B cell (primary cell): Measurements from ENCODE around the gene CHD6. TPM values are rescaled to one million over a fixed set of nuclear protein-coding genes. Genes with fewer than 3 reads are reported as not detected.

Experiments
- ATAC-seq: fragments of 200-7000 bp; cut with Tn5 transposase; one replicate; pipeline ENCODE4 v1.10.0; 2021; ENCODE audit warnings: low read depth, mild to moderate bottlenecking, moderate number of reproducible peaks, moderate library complexity
- CTCF ChIA-PET: fragments of 350-600 bp; sonication (Branson Sonifier 250); formaldehyde crosslinking; loops from one replicate; lab custom pipeline; 2021; ENCODE audit warnings: antibody characterized with exemption, inconsistent platforms; lab: Charles Lee
- POLR2A ChIA-PET: fragments of 350-600 bp; sonication (Branson Sonifier 250); formaldehyde crosslinking; loops from one replicate; lab custom pipeline; 2021; ENCODE audit warnings: antibody characterized with exemption; lab: Charles Lee
- DNase-seq: peaks from one replicate; pipeline ENCODE4 v3.0.0; 2013
- H2AFZ ChIP-seq: 2 replicates; pipeline ENCODE4 v1.6.1; 2012; ENCODE audit warnings: mild to moderate bottlenecking, low read depth, low read length; ENCODE audit not compliant: insufficient read depth, poor library complexity, severe bottlenecking
- H3K27ac ChIP-seq, 2 donors: 1 replicate in 1 of 2; 2 replicates in 1 of 2; pipeline ENCODE4 v1.5.1; 2012 to 2013; ENCODE audit warnings: low read length in 2 of 2, mild to moderate bottlenecking in 2 of 2, moderate library complexity in 1 of 2
- H3K27me3 ChIP-seq, 4 experiments: fragments of 200-600 bp in 1 of 4; sonication (generic) in 1 of 4; replicated peaks in 1 of 4; 1 replicate in 2 of 4; 2 replicates in 2 of 4; pipeline versions ENCODE4 v1.6.1 to v1.7.0; 2013 to 2016; ENCODE audit warnings: low read length in 3 of 4, mild to moderate bottlenecking in 2 of 4, mixed read lengths in 1 of 4, moderate library complexity in 1 of 4; ENCODE audit not compliant: insufficient read depth in 4 of 4, control insufficient read depth in 3 of 4; ENCODE audit errors: control extremely low read depth in 1 of 4
- H3K36me3 ChIP-seq, 2 experiments: replicated peaks in 1 of 2; 1 replicate in 1 of 2; 2 replicates in 1 of 2; pipeline versions ENCODE4 v1.6.1 to v1.7.1; 2013; ENCODE audit warnings: low read length in 1 of 2; ENCODE audit not compliant: insufficient read depth in 2 of 2, control insufficient read depth in 1 of 2; ENCODE audit errors: control extremely low read depth in 1 of 2, extremely low read depth in 1 of 2
- H3K4me1 ChIP-seq, 2 donors: fragments of 200-600 bp in 1 of 2; sonication (generic) in 1 of 2; 1 replicate in 1 of 2; 2 replicates in 1 of 2; pipeline versions ENCODE4 v1.5.1 to v1.6.1; 2013 to 2017; ENCODE audit warnings: low read length in 2 of 2; ENCODE audit not compliant: control insufficient read depth in 2 of 2, insufficient read depth in 2 of 2
- H3K4me2 ChIP-seq: replicated peaks from 2 replicates; pipeline ENCODE3; 2012; ENCODE audit warnings: mild to moderate bottlenecking, low read depth, low read length; ENCODE audit not compliant: poor library complexity, severe bottlenecking
- H3K4me3 ChIP-seq, 5 experiments: fragments of 200-600 bp in 1 of 5; sonication (generic) in 1 of 5; 1 replicate in 3 of 5; 2 replicates in 2 of 5; pipeline versions ENCODE4 v1.5.1 to v1.7.0; 2011 to 2016; ENCODE audit warnings: low read length in 4 of 5, mild to moderate bottlenecking in 4 of 5, low read depth in 2 of 5, control low read depth in 1 of 5, moderate library complexity in 1 of 5; ENCODE audit not compliant: insufficient read depth in 1 of 5; ENCODE audit errors: control extremely low read depth in 1 of 5, extremely low read depth in 1 of 5
- H3K79me2 ChIP-seq: fragments of 200-600 bp; sonication (generic); one replicate; pipeline ENCODE4 v1.6.0; 2016; ENCODE audit warnings: low read length; ENCODE audit not compliant: control insufficient read depth, insufficient read depth
- H3K9ac ChIP-seq: fragments of 200-600 bp; sonication (generic); 2 replicates; pipeline ENCODE4 v1.6.1; 2017; ENCODE audit warnings: mild to moderate bottlenecking, low read length, moderate library complexity
- H3K9me3 ChIP-seq, 3 donors: one replicate each; pipeline versions ENCODE4 v1.6.1 to v1.7.1; 2013; ENCODE audit warnings: low read length in 2 of 3; ENCODE audit not compliant: control insufficient read depth in 2 of 3, insufficient read depth in 1 of 3; ENCODE audit errors: control extremely low read depth in 1 of 3
- H4K20me1 ChIP-seq: 2 replicates; pipeline ENCODE4 v1.6.0; 2012; ENCODE audit warnings: mild to moderate bottlenecking, low read length; ENCODE audit not compliant: insufficient read depth, control insufficient read depth, poor library complexity, severe bottlenecking
- H3K27ac Mint-ChIP-seq: one replicate; pipeline ENCODE4 v1.8.0; 2021; ENCODE audit warnings: mixed read lengths
- H3K27me3 Mint-ChIP-seq: one replicate; pipeline ENCODE4 v1.8.0; 2021; ENCODE audit warnings: mixed read lengths
- H3K4me1 Mint-ChIP-seq: one replicate; pipeline ENCODE4 v1.8.0; 2021; ENCODE audit warnings: mixed read lengths
- H3K4me3 Mint-ChIP-seq: one replicate; pipeline ENCODE4 v1.8.0; 2021; ENCODE audit warnings: mixed read lengths
- H3K9me3 Mint-ChIP-seq: one replicate; pipeline ENCODE4 v1.8.0; 2022; ENCODE audit warnings: mixed read lengths; ENCODE audit not compliant: insufficient read depth
- CTCF ChIP-seq: fragments of 200-600 bp; IDR thresholded peaks from one replicate; pipeline ENCODE4 v1.8.0; 2022; ENCODE audit warnings: antibody characterized with exemption, mild to moderate bottlenecking
- EZH2 ChIP-seq: IDR thresholded peaks from 2 replicates; pipeline ENCODE4 v1.6.1; 2012; ENCODE audit warnings: borderline replicate concordance, low read depth, mild to moderate bottlenecking, moderate library complexity, low read length; ENCODE audit not compliant: insufficient read depth, poor library complexity, severe bottlenecking
- WGBS: methylation state at CpG from one replicate; pipeline ENCODE4 v1.1.5; 2013; ENCODE audit warnings: missing lambda C conversion rate; ENCODE audit not compliant: insufficient coverage; 5-methylcytosine and 5-hydroxymethylcytosine counted together
- intact Hi-C: fragments of 100-400 bp; cut with micrococcal nuclease; formaldehyde crosslinking; loops from one replicate; pipeline ENCODE4 v1.10.0; 2022
- polyA minus RNA-seq: library from RNA; depleted of rRNA, polyadenylated mRNA; stranded (reverse); fragments of >200 nt; gene quantifications from 2 replicates; pipeline ENCODE4 v1.2.3, GENCODE V29; 2012
- polyA plus RNA-seq: library from polyadenylated mRNA; depleted of rRNA; stranded (reverse); fragments of >200 nt; gene quantifications from 2 replicates; pipeline ENCODE4 v1.2.3, GENCODE V29; 2012
- total RNA-seq, 2 donors: library from RNA; stranded (reverse); fragments of 120-200 nt in 1 of 2; gene quantifications; 1 replicate in 1 of 2; 2 replicates in 1 of 2; pipeline versions ENCODE4 v1.2.3 to v1.2.4, GENCODE V29; 2013 to 2022

Gene CHD6, protein sequence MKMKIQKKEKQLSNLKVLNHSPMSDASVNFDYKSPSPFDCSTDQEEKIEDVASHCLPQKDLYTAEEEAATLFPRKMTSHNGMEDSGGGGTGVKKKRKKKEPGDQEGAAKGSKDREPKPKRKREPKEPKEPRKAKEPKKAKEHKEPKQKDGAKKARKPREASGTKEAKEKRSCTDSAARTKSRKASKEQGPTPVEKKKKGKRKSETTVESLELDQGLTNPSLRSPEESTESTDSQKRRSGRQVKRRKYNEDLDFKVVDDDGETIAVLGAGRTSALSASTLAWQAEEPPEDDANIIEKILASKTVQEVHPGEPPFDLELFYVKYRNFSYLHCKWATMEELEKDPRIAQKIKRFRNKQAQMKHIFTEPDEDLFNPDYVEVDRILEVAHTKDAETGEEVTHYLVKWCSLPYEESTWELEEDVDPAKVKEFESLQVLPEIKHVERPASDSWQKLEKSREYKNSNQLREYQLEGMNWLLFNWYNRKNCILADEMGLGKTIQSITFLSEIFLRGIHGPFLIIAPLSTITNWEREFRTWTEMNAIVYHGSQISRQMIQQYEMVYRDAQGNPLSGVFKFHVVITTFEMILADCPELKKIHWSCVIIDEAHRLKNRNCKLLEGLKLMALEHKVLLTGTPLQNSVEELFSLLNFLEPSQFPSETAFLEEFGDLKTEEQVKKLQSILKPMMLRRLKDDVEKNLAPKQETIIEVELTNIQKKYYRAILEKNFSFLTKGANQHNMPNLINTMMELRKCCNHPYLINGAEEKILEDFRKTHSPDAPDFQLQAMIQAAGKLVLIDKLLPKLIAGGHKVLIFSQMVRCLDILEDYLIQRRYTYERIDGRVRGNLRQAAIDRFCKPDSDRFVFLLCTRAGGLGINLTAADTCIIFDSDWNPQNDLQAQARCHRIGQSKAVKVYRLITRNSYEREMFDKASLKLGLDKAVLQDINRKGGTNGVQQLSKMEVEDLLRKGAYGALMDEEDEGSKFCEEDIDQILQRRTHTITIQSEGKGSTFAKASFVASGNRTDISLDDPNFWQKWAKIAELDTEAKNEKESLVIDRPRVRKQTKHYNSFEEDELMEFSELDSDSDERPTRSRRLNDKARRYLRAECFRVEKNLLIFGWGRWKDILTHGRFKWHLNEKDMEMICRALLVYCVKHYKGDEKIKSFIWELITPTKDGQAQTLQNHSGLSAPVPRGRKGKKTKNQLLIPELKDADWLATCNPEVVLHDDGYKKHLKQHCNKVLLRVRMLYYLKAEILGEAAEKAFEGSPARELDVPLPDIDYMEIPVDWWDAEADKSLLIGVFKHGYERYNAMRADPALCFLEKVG (N-terminal part only)
- 117 and 125 TPM in 2 replicates for total RNA-seq
- 85.8 TPM for total RNA-seq (2013)
- polyA plus RNA-seq = 10.3 and 15.9 TPM in 2 replicates
- 26.3 and 34.5 TPM in 2 replicates for polyA minus RNA-seq

- Histone ChIP-seq H3K79me2 (peaks cover 43% of the 10 kb centered on the region), H3K9ac (peak within 1 kb of the TSS; percentile 84), H4K20me1 (peaks cover 25% of the 10 kb centered on the region), H3K36me3 (no peaks in the 10 kb centered on the region), H3K4me2 (peak within 1 kb of the TSS; percentile 87), H3K27ac (peak within 1 kb of the TSS in 1 of 2 donors; percentile 57), H3K9me3 (no peaks in the 10 kb centered on the region), H3K4me1 (peaks cover 19 to 22% of the 10 kb centered on the region in 2 donors), H3K4me3 (peak within 1 kb of the TSS; percentile 52 to 92 (median 72)), H3K27me3 (no peaks in the 10 kb centered on the region), H2AFZ (peak within 1 kb of the TSS; percentile 86)
- H3K27ac Mint-ChIP-seq = peak within 1 kb of the TSS; percentile 94
- H3K9me3 Mint-ChIP-seq = no peaks in the 10 kb centered on the region
- ChIA-PET CTCF (interaction anchor here (1.1 to 1.4 kb wide), 2 partner anchors 75 to 78 kb away, joined by 5 to 8 read pairs; no protein-coding TSS in a partner anchor), POLR2A (interaction anchor here (0.7 to 3.6 kb wide), 3 partner anchors 13 to 587 kb away, joined by 3 to 25 read pairs (median 4); no protein-coding TSS in a partner anchor)
- TF ChIP-seq CTCF (no peak), EZH2 (no peak)
- intact Hi-C loops = loop anchor here (1.0 to 5.0 kb wide), 4 partner anchors 46 to 1839 kb away; partner anchors contain the start of genes PLCG1, SRSF6 and ZHX3
- ATAC-seq = peak; percentile 93
- peak; percentile 99 for DNase-seq
- peak within 1 kb of the TSS; percentile 98 for H3K4me3 Mint-ChIP-seq
- under 1% methylated on average over 91 of the region's 102 CpGs for WGBS
- no peaks in the 10 kb centered on the region for H3K27me3 Mint-ChIP-seq
- H3K4me1 Mint-ChIP-seq = peaks cover 42% of the 10 kb centered on the region
Measured at GRCh38 chr20:41617902-41618806, at the start of gene CHD6. TSS of gene CHD6 (minus strand) at chr20:41618377. CDS start at chr20:41551337, 67,040 bp downstream.
